Naive thymus-derived CD8-positive, alpha-beta T cell (primary cell): ENCODE results near the gene OSBPL6. TPM values are rescaled to one million over a fixed set of nuclear protein-coding genes. Genes with fewer than 3 reads are reported as not detected.
A peak's percentile ranks its signal among the peaks of the same experiment; 100 is the strongest.
"Not testable (repeated sequence)": the region's sequence is repeated elsewhere in the genome, so short reads cannot be mapped to it uniquely, and the experiment has no call there.

Source experiments
- ATAC-seq, 2 donors: fragments of 150-1000 bp; cut with Tn5 transposase in 1 of 2; sonication (Bioruptor Pico), chemical (Tn5 transposase) in 1 of 2; 1 replicate in 1 of 2; 2 replicates in 1 of 2; pipeline ENCODE4 v1.10.0; 2021; ENCODE audit warnings: mild to moderate bottlenecking in 2 of 2, moderate library complexity in 2 of 2
- POLR2A ChIA-PET: fragments of 350-600 bp; sonication (Branson Sonifier 250); formaldehyde crosslinking; loops from one replicate; lab custom pipeline; 2021; ENCODE audit warnings: antibody characterized with exemption; lab: Charles Lee
- DNase-seq, 10 donors: peaks; one replicate each; pipeline versions ENCODE4 v3.0.0 to v3.0.0-alpha.2; 2020 to 2022
- H3K27ac Mint-ChIP-seq, 10 donors: one replicate each; pipeline ENCODE4 v1.8.0; 2020 to 2022; ENCODE audit warnings: mild to moderate bottlenecking in 10 of 10, mixed read lengths in 10 of 10, moderate library complexity in 4 of 10, inconsistent platforms in 1 of 10
- H3K27me3 Mint-ChIP-seq, 5 donors: one replicate each; pipeline ENCODE4 v1.8.0; 2021 to 2022; ENCODE audit warnings: mixed read lengths in 5 of 5
- H3K36me3 Mint-ChIP-seq, 3 donors: one replicate each; pipeline ENCODE4 v1.8.0; 2020 to 2022; ENCODE audit warnings: mixed read lengths in 3 of 3, mild to moderate bottlenecking in 2 of 3, inconsistent platforms in 1 of 3
- H3K4me1 Mint-ChIP-seq, 4 donors: one replicate each; pipeline ENCODE4 v1.8.0; 2021 to 2022; ENCODE audit warnings: mixed read lengths in 4 of 4
- H3K4me3 Mint-ChIP-seq, 10 donors: one replicate each; pipeline ENCODE4 v1.8.0; 2020 to 2022; ENCODE audit warnings: mild to moderate bottlenecking in 10 of 10, mixed read lengths in 10 of 10, moderate library complexity in 6 of 10, inconsistent platforms in 1 of 10
- H3K9me3 Mint-ChIP-seq, 9 donors: one replicate each; pipeline ENCODE4 v1.8.0; 2020 to 2022; ENCODE audit warnings: mixed read lengths in 9 of 9, mild to moderate bottlenecking in 3 of 9, inconsistent platforms in 1 of 9, moderate library complexity in 1 of 9
- polyA plus RNA-seq, 3 donors: library from polyadenylated mRNA; unstranded; fragments of 300-500 nt; fragmentation: Illumina TruSeq; gene quantifications; one replicate each; pipeline ENCODE4 v1.2.3, GENCODE V29; 2021
- total RNA-seq, 8 experiments: library from RNA in 2 of 8; stranded (reverse) in 2 of 8; gene quantifications; one replicate each; pipeline ENCODE4 v1.2.3 and lab custom pipeline; 2021 to 2026

Gene OSBPL6
- total and polyA plus RNA-seq, 5 experiments from 2014 or later, result 0.16 to 0.67 TPM; not detected in 3

GRCh38 chr2:178395295-178395694 is 201.0 kb downstream of the OSBPL6 start:
- H3K27ac Mint-ChIP-seq, result no peak overlapping the region
- H3K9me3 Mint-ChIP-seq, result no peaks in the 10 kb centered on the region
- ATAC-seq (no peak), DNase-seq (no peak)
- H3K4me3 Mint-ChIP-seq, result no peak overlapping the region
- no peaks in the 10 kb centered on the region for H3K36me3 Mint-ChIP-seq
- H3K4me1 Mint-ChIP-seq, result peaks cover 0 to 2% (median 0%) of the 10 kb centered on the region in 4 donors
- peaks cover 0 to 3% (median 0%) of the 10 kb centered on the region in 5 donors for H3K27me3 Mint-ChIP-seq
- POLR2A ChIA-PET, result interaction anchor here (0.6 kb wide), 1 partner anchor 39 kb away, joined by 3 read pairs; no protein-coding TSS in a partner anchor

GRCh38 chr2:178395941-178396570 is 201.7 kb downstream of the OSBPL6 start:
- Mint-ChIP-seq H3K4me1 (peaks cover 0 to 2% (median 0%) of the 10 kb centered on the region in 4 donors), H3K36me3 (no peaks in the 10 kb centered on the region), H3K27ac (no peak overlapping the region), H3K4me3 (no peak overlapping the region), H3K9me3 (no peaks in the 10 kb centered on the region), H3K27me3 (peaks cover 0 to 3% (median 0%) of the 10 kb centered on the region in 5 donors)
- DNase-seq, result no peak
- POLR2A ChIA-PET, result no interaction called here
- ATAC-seq, result no peak

GRCh38 chr2:178397002-178397605 is 202.8 kb downstream of the OSBPL6 start:
- Mint-ChIP-seq H3K4me3 (no peak overlapping the region), H3K36me3 (no peaks in the 10 kb centered on the region), H3K27me3 (peaks cover 0 to 5% (median 0%) of the 10 kb centered on the region in 5 donors), H3K9me3 (no peaks in the 10 kb centered on the region), H3K4me1 (peaks cover 0 to 2% (median 0%) of the 10 kb centered on the region in 4 donors), H3K27ac (no peak overlapping the region)
- DNase-seq, result peak in 4 of 10 donors; percentile 5 to 51 (median 44)
- peak; percentile 66 to 74 for ATAC-seq
- POLR2A ChIA-PET, result no interaction called here

- POLR2A ChIA-PET, result no interaction called here
- DNase-seq (no peak), ATAC-seq (no peak)
- Mint-ChIP-seq H3K9me3 (no peaks in the 10 kb centered on the region), H3K4me1 (peaks cover 0 to 2% (median 0%) of the 10 kb centered on the region in 4 donors), H3K27me3 (peaks cover 0 to 4% (median 0%) of the 10 kb centered on the region in 5 donors), H3K4me3 (no peak overlapping the region), H3K36me3 (no peaks in the 10 kb centered on the region), H3K27ac (peak overlapping the region in 1 of 10 donors; percentile 41)
Observed at GRCh38 chr2:178401994-178402437, 207.7 kb downstream of the OSBPL6 start.

GRCh38 chr2:178403671-178404306 is 209.5 kb downstream of the OSBPL6 start:
- Mint-ChIP-seq H3K4me3 (no peak overlapping the region), H3K27ac (no peak overlapping the region), H3K27me3 (peaks cover 0 to 4% (median 0%) of the 10 kb centered on the region in 5 donors)

GRCh38 chr2:178404368-178404767 is 210.1 kb downstream of the OSBPL6 start:
- Mint-ChIP-seq H3K27me3 (peaks cover 0 to 4% (median 0%) of the 10 kb centered on the region in 5 donors), H3K36me3 (no peaks in the 10 kb centered on the region), H3K4me3 (no peak overlapping the region), H3K9me3 (no peaks in the 10 kb centered on the region), H3K4me1 (no peaks in the 10 kb centered on the region), H3K27ac (no peak overlapping the region)
- no peak for ATAC-seq
- POLR2A ChIA-PET, result interaction anchor here (1.1 kb wide), 1 partner anchor 10 kb away, joined by 4 read pairs; no protein-coding TSS in a partner anchor
- DNase-seq, result no peak

More at GRCh38 chr2:178403671-178404306, 209.5 kb downstream of the OSBPL6 start:
- no peaks in the 10 kb centered on the region for H3K36me3 Mint-ChIP-seq
- H3K9me3 Mint-ChIP-seq, result no peaks in the 10 kb centered on the region
- POLR2A ChIA-PET, result no interaction called here
- no peak for DNase-seq
- no peak for ATAC-seq
- H3K4me1 Mint-ChIP-seq, result no peaks in the 10 kb centered on the region

- POLR2A ChIA-PET, result no interaction called here
- H3K9me3 Mint-ChIP-seq, result no peaks in the 10 kb centered on the region
- H3K36me3 Mint-ChIP-seq, result no peaks in the 10 kb centered on the region
- H3K27ac Mint-ChIP-seq, result no peak overlapping the region
- ATAC-seq (no peak), DNase-seq (no peak)
- H3K4me3 Mint-ChIP-seq, result no peak overlapping the region
- H3K4me1 Mint-ChIP-seq, result peaks cover 6 to 15% (median 9%) of the 10 kb centered on the region in 4 donors
- no peaks in the 10 kb centered on the region for H3K27me3 Mint-ChIP-seq
Observed at GRCh38 chr2:178409261-178409660, 214.9 kb downstream of the OSBPL6 start.

GRCh38 chr2:178412047-178412446 is 217.7 kb downstream of the OSBPL6 start:
- DNase-seq, result no peak
- H3K36me3 Mint-ChIP-seq, result peaks cover 0 to 2% (median 0%) of the 10 kb centered on the region in 3 donors
- no peak for ATAC-seq
- H3K9me3 Mint-ChIP-seq, result no peaks in the 10 kb centered on the region
- POLR2A ChIA-PET, result interaction anchor here (3.6 kb wide), 1 partner anchor 38 kb away, joined by 27 read pairs; the partner anchor contains the start of genes PJVK and PRKRA
- peaks cover 13 to 29% (median 27%) of the 10 kb centered on the region in 4 donors for H3K4me1 Mint-ChIP-seq
- no peaks in the 10 kb centered on the region for H3K27me3 Mint-ChIP-seq
- H3K27ac Mint-ChIP-seq, result peak overlapping the region in 4 of 10 donors; percentile 22 to 65 (median 45)
- H3K4me3 Mint-ChIP-seq, result peak overlapping the region in 6 of 10 donors; percentile 9 to 90 (median 27)

- not testable (repeated sequence) for H3K9me3 Mint-ChIP-seq, H3K27me3 Mint-ChIP-seq, ATAC-seq, H3K36me3 Mint-ChIP-seq, DNase-seq
- Mint-ChIP-seq H3K4me1 (peaks cover 13 to 30% (median 27%) of the 10 kb centered on the region in 4 donors), H3K27ac (peak overlapping the region in 7 of 10 donors; percentile 73 to 99 (median 98)), H3K4me3 (peak overlapping the region in 8 of 10 donors; percentile 88 to 97 (median 94))
- POLR2A ChIA-PET, result interaction anchor here (1.0 to 3.6 kb wide), 3 partner anchors 7 to 67 kb away, joined by 3 to 27 read pairs (median 3); partner anchors contain the start of genes PJVK, PLEKHA3 and PRKRA
Observed at GRCh38 chr2:178412453-178412852, 218.1 kb downstream of the OSBPL6 start.

GRCh38 chr2:178413472-178414265 is 219.4 kb downstream of the OSBPL6 start:
- DNase-seq, result peak; percentile 58 to 85 (median 76)
- Mint-ChIP-seq H3K27ac (peak overlapping the region; percentile 94 to 100 (median 98)), H3K9me3 (no peaks in the 10 kb centered on the region), H3K4me1 (peaks cover 19 to 30% (median 29%) of the 10 kb centered on the region in 4 donors), H3K27me3 (no peaks in the 10 kb centered on the region), H3K4me3 (peak overlapping the region; percentile 88 to 99 (median 94)), H3K36me3 (peaks cover 0 to 2% (median 0%) of the 10 kb centered on the region in 3 donors)
- POLR2A ChIA-PET, result interaction anchor here (0.9 to 3.6 kb wide), 7 partner anchors 8 to 66 kb away, joined by 3 to 27 read pairs (median 3); partner anchors contain the start of genes PJVK, PLEKHA3 and PRKRA
- peak; percentile 85 to 86 for ATAC-seq

GRCh38 chr2:178414266-178415247 is 220.2 kb downstream of the OSBPL6 start:
- DNase-seq, result peak; percentile 43 to 85 (median 70)
- POLR2A ChIA-PET, result interaction anchor here (1.2 to 3.6 kb wide), 4 partner anchors 9 to 36 kb away, joined by 3 to 27 read pairs (median 4); partner anchors contain the start of genes PJVK and PRKRA
- ATAC-seq, result peak; percentile 56 to 59
- Mint-ChIP-seq H3K4me1 (peaks cover 19 to 30% (median 29%) of the 10 kb centered on the region in 4 donors), H3K36me3 (peaks cover 0 to 2% (median 0%) of the 10 kb centered on the region in 3 donors), H3K4me3 (peak overlapping the region; percentile 88 to 99 (median 94)), H3K9me3 (no peaks in the 10 kb centered on the region), H3K27me3 (no peaks in the 10 kb centered on the region), H3K27ac (peak overlapping the region; percentile 94 to 100 (median 98))
